GM19025 (cell line): Measurements from ENCODE around the gene ST3GAL6.
"Not testable (repeated sequence)": the region's sequence is repeated elsewhere in the genome, so short reads cannot be mapped to it uniquely, and the experiment has no call there.

Experiments used
- ATAC-seq: cut with Tn5 transposase; IDR thresholded peaks from one replicate; pipeline ENCODE4 v1.9.1; 2021; ENCODE audit warnings: mild to moderate bottlenecking, low read depth, moderate library complexity; ENCODE audit not compliant: unreplicated experiment

Gene ST3GAL6

GRCh38 chr3:98798820-98799219, 35.7 kb downstream of the ST3GAL6 start:
- no peak for ATAC-seq

- no peak for ATAC-seq
These were observed 36.3 kb downstream of the ST3GAL6 start for GRCh38 chr3:98799479-98799878.

- ATAC-seq = no peak
These were observed 37.3 kb downstream of the ST3GAL6 start for GRCh38 chr3:98800401-98800800.

GRCh38 chr3:98801043-98801747, 38.1 kb downstream of the ST3GAL6 start:
- ATAC-seq = no peak

GRCh38 chr3:98805571-98805970, 42.4 kb downstream of the ST3GAL6 start:
- no peak for ATAC-seq

- ATAC-seq = no peak
These were observed 43.4 kb downstream of the ST3GAL6 start for GRCh38 chr3:98806521-98806920.

- ATAC-seq = no peak
These were observed 43.9 kb downstream of the ST3GAL6 start for GRCh38 chr3:98807011-98807410.

GRCh38 chr3:98807561-98807960, 44.4 kb downstream of the ST3GAL6 start:
- no peak for ATAC-seq

GRCh38 chr3:98808071-98808470, 44.9 kb downstream of the ST3GAL6 start:
- ATAC-seq = no peak

- no peak for ATAC-seq
These were observed 46.4 kb downstream of the ST3GAL6 start for GRCh38 chr3:98809557-98809956.

GRCh38 chr3:98811048-98811447, 47.9 kb downstream of the ST3GAL6 start:
- ATAC-seq = no peak

- ATAC-seq = no peak
These were observed 49.8 kb downstream of the ST3GAL6 start for GRCh38 chr3:98812851-98813374.

- no peak for ATAC-seq
These were observed 51.8 kb downstream of the ST3GAL6 start for GRCh38 chr3:98814817-98815420.

- ATAC-seq = peak; percentile 82
These were observed 54.5 kb downstream of the ST3GAL6 start for GRCh38 chr3:98817547-98818041.

GRCh38 chr3:98821063-98821462, 57.9 kb downstream of the ST3GAL6 start:
- ATAC-seq = no peak

GRCh38 chr3:98823791-98824190, 60.7 kb downstream of the ST3GAL6 start:
- ATAC-seq = no peak

- no peak for ATAC-seq
These were observed 61.1 kb downstream of the ST3GAL6 start for GRCh38 chr3:98824256-98824655.

- ATAC-seq = no peak
These were observed 63.0 kb downstream of the ST3GAL6 start for GRCh38 chr3:98826126-98826525.

- ATAC-seq = no peak
These were observed 64.2 kb downstream of the ST3GAL6 start for GRCh38 chr3:98827221-98827920.

- ATAC-seq = no peak
These were observed 66.2 kb downstream of the ST3GAL6 start for GRCh38 chr3:98829246-98829832.

GRCh38 chr3:98831060-98831459, 67.9 kb downstream of the ST3GAL6 start:
- not testable (repeated sequence) for ATAC-seq
